ENCODE results near the gene ST6GALNAC2. TPM values are rescaled to one million over a fixed set of nuclear protein-coding genes. Genes with fewer than 3 reads are reported as not detected.
"Not testable (repeated sequence)": the region's sequence is repeated elsewhere in the genome, so short reads cannot be mapped to it uniquely, and the experiment has no call there.

Gene ST6GALNAC2
- total RNA-seq, 1 donor from 2014 or later: 1.5 TPM

DNA sequence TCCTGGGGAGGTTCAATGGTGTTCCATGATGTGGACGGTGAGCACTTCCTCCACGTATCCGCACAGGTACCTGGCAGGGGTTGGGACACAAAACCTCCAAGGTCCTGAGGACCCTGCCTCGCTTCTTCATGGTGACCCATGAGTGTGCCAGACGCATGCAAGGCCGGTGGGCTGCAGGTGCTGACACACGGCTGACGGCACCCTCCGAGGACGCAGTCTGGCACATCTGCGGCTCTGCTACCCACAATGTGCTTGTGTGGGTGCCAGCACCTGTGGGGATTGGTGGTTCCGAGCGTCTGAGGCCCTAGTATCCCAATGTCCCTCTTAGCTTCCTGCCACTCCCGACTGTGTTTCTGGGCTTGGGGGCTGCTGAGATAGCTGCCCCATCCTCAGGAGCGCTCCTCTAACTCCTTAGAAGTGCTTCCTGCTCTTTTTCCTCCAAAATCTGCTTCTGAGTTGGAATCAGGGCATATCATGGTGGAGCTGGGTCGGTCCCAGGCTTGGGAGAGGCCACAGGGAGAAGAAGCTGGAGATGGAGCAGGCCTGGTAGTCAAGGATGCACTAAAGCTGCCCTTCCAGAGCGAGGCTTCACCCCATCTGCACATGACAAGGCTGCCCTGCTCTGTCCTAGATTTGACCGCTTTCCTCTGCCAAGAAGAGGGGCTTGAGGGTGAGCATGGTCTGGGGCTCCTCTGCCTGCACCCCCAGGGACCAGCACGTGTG is 49.7 kb downstream of the ST6GALNAC2 start:
- Mint-ChIP-seq H3K27ac (ENCODE audit: unreplicated experiment) (no peak overlapping the region), H3K9me3 (ENCODE audit: low read depth) (no peaks in the 10 kb centered on the region), H3K4me3 (ENCODE audit: unreplicated experiment) (no peak overlapping the region), H3K4me1 (ENCODE audit: low read depth) (peaks cover 11% of the 10 kb centered on the region), H3K27me3 (ENCODE audit: low read depth) (no peaks in the 10 kb centered on the region), H3K36me3 (ENCODE audit: low read depth) (no peaks in the 10 kb centered on the region)
- no peak for DNase-seq (ENCODE audit: low spot score)
- TF ChIP-seq CTCF (IDR thresholded peaks at IDR 0.05): no peak

GRCh38 chr17:76534831-76535732 is 50.6 kb downstream of the ST6GALNAC2 start:
- Mint-ChIP-seq H3K27me3 (ENCODE audit: low read depth) (no peaks in the 10 kb centered on the region), H3K9me3 (ENCODE audit: low read depth) (no peaks in the 10 kb centered on the region), H3K27ac (ENCODE audit: unreplicated experiment) (no peak overlapping the region), H3K4me3 (ENCODE audit: unreplicated experiment) (no peak overlapping the region), H3K36me3 (ENCODE audit: low read depth) (no peaks in the 10 kb centered on the region), H3K4me1 (ENCODE audit: low read depth) (peaks cover 11% of the 10 kb centered on the region)
- no peak for DNase-seq (ENCODE audit: low spot score)
- no peak for TF ChIP-seq CTCF (IDR thresholded peaks at IDR 0.05)

- H3K4me3 Mint-ChIP-seq (ENCODE audit: unreplicated experiment); H3K9me3 Mint-ChIP-seq (ENCODE audit: low read depth); H3K27me3 Mint-ChIP-seq (ENCODE audit: low read depth); H3K27ac Mint-ChIP-seq (ENCODE audit: unreplicated experiment); H3K36me3 Mint-ChIP-seq (ENCODE audit: low read depth): not testable (repeated sequence)
- peaks cover 23% of the 10 kb centered on the region for H3K4me1 Mint-ChIP-seq (ENCODE audit: low read depth)
- peak; percentile 22 for DNase-seq (ENCODE audit: low spot score)
These were observed 51.9 kb downstream of the ST6GALNAC2 start for GRCh38 chr17:76533640-76534359.

DNA sequence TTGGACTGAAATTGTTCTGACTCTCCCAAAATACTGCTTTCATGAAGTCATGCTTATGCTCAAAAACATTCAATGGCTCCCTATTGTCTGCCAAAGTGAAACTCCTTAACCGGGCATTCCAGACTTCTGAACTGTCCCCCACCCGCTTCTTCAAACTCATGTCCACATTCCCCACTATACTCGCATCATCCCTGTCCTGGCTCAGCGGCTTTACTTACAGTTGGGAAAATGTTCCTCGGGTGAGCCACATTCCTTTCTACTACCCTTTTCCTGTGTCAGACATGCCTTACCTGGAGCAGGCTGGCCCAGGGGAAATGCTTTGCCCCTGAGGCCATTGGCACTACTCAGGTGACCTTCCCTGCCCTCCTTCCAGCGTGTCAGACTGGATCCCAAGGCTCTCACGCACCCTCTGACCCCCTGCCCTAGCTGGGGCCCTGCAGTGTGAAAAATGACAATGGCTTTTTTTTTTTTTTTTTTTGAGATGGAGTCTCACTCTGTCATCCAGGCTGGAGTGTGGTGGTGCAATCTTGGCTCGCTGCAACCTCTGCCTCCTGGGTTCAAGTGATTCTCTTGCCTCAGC is 53.5 kb downstream of the ST6GALNAC2 start:
- DNase-seq (ENCODE audit: low spot score): no peak
- H3K27me3 Mint-ChIP-seq (ENCODE audit: low read depth): no peaks in the 10 kb centered on the region
- H3K4me1 Mint-ChIP-seq (ENCODE audit: low read depth): peaks cover 37% of the 10 kb centered on the region
- no peak overlapping the region for H3K4me3 Mint-ChIP-seq (ENCODE audit: unreplicated experiment)
- no peaks in the 10 kb centered on the region for H3K36me3 Mint-ChIP-seq (ENCODE audit: low read depth)
- H3K27ac Mint-ChIP-seq (ENCODE audit: unreplicated experiment): no peak overlapping the region
- no peak for TF ChIP-seq CTCF (IDR thresholded peaks at IDR 0.05)
- H3K9me3 Mint-ChIP-seq (ENCODE audit: low read depth): no peaks in the 10 kb centered on the region

- Mint-ChIP-seq H3K4me3 (ENCODE audit: unreplicated experiment) (no peak overlapping the region), H3K4me1 (ENCODE audit: low read depth) (peaks cover 38% of the 10 kb centered on the region), H3K27ac (ENCODE audit: unreplicated experiment) (no peak overlapping the region), H3K36me3 (ENCODE audit: low read depth) (no peaks in the 10 kb centered on the region), H3K27me3 (ENCODE audit: low read depth) (no peaks in the 10 kb centered on the region), H3K9me3 (ENCODE audit: low read depth) (no peaks in the 10 kb centered on the region)
- DNase-seq (ENCODE audit: low spot score): no peak
- TF ChIP-seq CTCF (IDR thresholded peaks at IDR 0.05): no peak
These were observed 54.1 kb downstream of the ST6GALNAC2 start for GRCh38 chr17:76531486-76532038.

All from chondrocyte (in vitro differentiated cells).